COLO829 (cell line): ENCODE measurements around the gene CYP46A1.

Source experiments
- DNase-seq: peaks from one replicate; pipeline ENCODE4 v3.0.0; 2012; ENCODE audit warnings: low spot score

CYP46A1 gene

GRCh38 chr14:99729991-99730875 lies 46.1 kb downstream of the CYP46A1 start:
- DNase-seq = peak; percentile 53

GRCh38 chr14:99730876-99731546 lies 46.9 kb downstream of the CYP46A1 start:
- DNase-seq = no peak

GRCh38 chr14:99731547-99732435 lies 47.7 kb downstream of the CYP46A1 start:
- DNase-seq = no peak

GRCh38 chr14:99732436-99733210 lies 48.5 kb downstream of the CYP46A1 start:
- DNase-seq = no peak

- no peak for DNase-seq
Measured at GRCh38 chr14:99733211-99733539, 49.1 kb downstream of the CYP46A1 start.

- DNase-seq = no peak
Measured at GRCh38 chr14:99733540-99734405, 49.7 kb downstream of the CYP46A1 start.

- no peak for DNase-seq
Measured at GRCh38 chr14:99734406-99735051, 50.4 kb downstream of the CYP46A1 start.

GRCh38 chr14:99735189-99736135 lies 51.4 kb downstream of the CYP46A1 start:
- no peak for DNase-seq

GRCh38 chr14:99736603-99737371 lies 52.7 kb downstream of the CYP46A1 start:
- DNase-seq = no peak

- DNase-seq = no peak
Measured at GRCh38 chr14:99737451-99737951, 53.4 kb downstream of the CYP46A1 start.

- no peak for DNase-seq
Measured at GRCh38 chr14:99737956-99738667, 54.0 kb downstream of the CYP46A1 start.

- DNase-seq = no peak
Measured at GRCh38 chr14:99740411-99740810, 56.3 kb downstream of the CYP46A1 start.

- DNase-seq = no peak
Measured at GRCh38 chr14:99741227-99741976, 57.3 kb downstream of the CYP46A1 start.

- no peak for DNase-seq
Measured at GRCh38 chr14:99742074-99742473, 58.0 kb downstream of the CYP46A1 start.

- no peak for DNase-seq
Measured at GRCh38 chr14:99742509-99743487, 58.7 kb downstream of the CYP46A1 start.
